ENCODE measurements around the gene PTP4A1.

DNA sequence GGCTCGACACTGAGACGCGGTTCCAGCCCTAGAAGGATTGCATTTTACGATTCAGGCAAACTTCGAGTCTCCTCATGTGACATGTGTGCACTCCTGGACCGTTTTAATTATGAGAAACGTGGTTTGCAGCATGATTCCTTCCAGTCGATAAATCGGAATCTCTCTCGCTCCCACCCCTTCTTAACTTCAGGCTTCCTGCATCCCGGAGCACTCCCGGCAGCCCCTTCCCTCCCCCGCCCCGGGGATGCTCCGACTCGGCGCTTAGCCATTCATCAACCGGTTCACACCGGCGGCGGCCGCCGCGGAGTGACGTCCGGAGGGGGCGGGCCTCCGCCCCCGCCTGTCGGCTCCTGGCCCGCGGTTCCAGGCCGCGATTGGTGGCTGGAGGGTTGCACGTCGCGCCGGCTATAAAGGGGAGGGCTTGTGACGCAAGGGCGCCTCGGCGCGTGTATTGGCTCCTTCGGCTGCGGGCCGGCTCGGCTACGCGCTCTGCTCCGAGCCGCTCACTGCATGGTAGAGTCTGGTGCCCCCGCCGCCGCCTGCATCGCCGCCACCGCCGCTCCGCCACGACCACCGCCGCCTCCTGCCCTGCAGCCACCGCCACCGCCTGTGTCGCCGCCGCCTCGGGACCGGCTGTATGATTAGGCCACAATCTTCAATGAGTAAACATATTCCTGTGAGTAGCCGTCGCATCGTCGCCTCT lies at the start of gene PTP4A1, which contains the start of gene LOC128125822:
- TF ChIP-seq CTCF (conservative IDR thresholded peaks at IDR 0.05; ENCODE audit: low read depth, low read length) (no peak), EZH2 (IDR thresholded peaks at IDR 0.05; ENCODE audit: borderline replicate concordance, low read depth, low read length, poor library complexity, severe bottlenecking) (no peak)

Data from A673 (cell line).